Astrocyte of the spinal cord (primary cell): ENCODE data around the gene CELSR1.
"Not testable (repeated sequence)": the region's sequence is repeated elsewhere in the genome, so short reads cannot be mapped to it uniquely, and the experiment has no call there.

Source experiments
- DNase-seq: peaks from one replicate; pipeline ENCODE4 v3.0.0; 2011; ENCODE audit warnings: low read depth, low spot score
- H3K4me3 ChIP-seq: 2 replicates; pipeline ENCODE4 v1.5.1; 2011; ENCODE audit warnings: low read depth, mild to moderate bottlenecking, low read length, moderate library complexity
- CTCF ChIP-seq: IDR thresholded peaks from 2 replicates; pipeline ENCODE4 v1.5.1; 2012; ENCODE audit warnings: low read depth, mild to moderate bottlenecking, low read length, inconsistent platforms
- in situ Hi-C: cut with HindIII; loops from 2 replicates; pipeline ENCODE4 v1.10.0; 2017; ENCODE audit warnings: low sequenced_read_pairs

Gene CELSR1

GRCh38 chr22:46478083-46478551, 59.3 kb downstream of the CELSR1 start:
- TF ChIP-seq CTCF: no peak
- in situ Hi-C loops: no loop called here
- DNase-seq: no peak
- H3K4me3 ChIP-seq: no peak overlapping the region

- TF ChIP-seq CTCF: no peak
- no peak overlapping the region for H3K4me3 ChIP-seq
- no peak for DNase-seq
- in situ Hi-C loops: no loop called here
Observed at GRCh38 chr22:46476547-46476941, 60.9 kb downstream of the CELSR1 start.

- in situ Hi-C loops: no loop called here
- DNase-seq: no peak
- no peak for TF ChIP-seq CTCF
- H3K4me3 ChIP-seq: no peak overlapping the region
Observed at GRCh38 chr22:46473896-46474557, 63.4 kb downstream of the CELSR1 start.

- no peak for DNase-seq
- TF ChIP-seq CTCF: no peak
- H3K4me3 ChIP-seq: no peak overlapping the region
- in situ Hi-C loops: no loop called here
Observed at GRCh38 chr22:46473021-46473779, 64.2 kb downstream of the CELSR1 start.

- in situ Hi-C loops: no loop called here
- H3K4me3 ChIP-seq: no peak overlapping the region
- no peak for TF ChIP-seq CTCF
- DNase-seq: no peak
Observed at GRCh38 chr22:46472722-46473016, 64.8 kb downstream of the CELSR1 start.

- H3K4me3 ChIP-seq: no peak overlapping the region
- TF ChIP-seq CTCF: no peak
- DNase-seq: no peak
- in situ Hi-C loops: no loop called here
Observed at GRCh38 chr22:46471901-46472721, 65.3 kb downstream of the CELSR1 start.

GRCh38 chr22:46471330-46471729, 66.1 kb downstream of the CELSR1 start:
- DNase-seq, H3K4me3 ChIP-seq, in situ Hi-C loops: not testable (repeated sequence)
